Fibroblast of lung (primary cell): ENCODE results near the gene PRICKLE4.

Experiments
- EZH2 ChIP-seq: IDR thresholded peaks from 2 replicates; pipeline ENCODE4 v1.5.1; 2012; ENCODE audit warnings: low read length, control low read depth, mild to moderate bottlenecking; ENCODE audit errors: missing control alignments
- TF ChIP-seq, protein P1 (sequence below), 2 donors: IDR thresholded peaks in 1 of 2; conservative IDR thresholded peaks in 1 of 2; 1 replicate in 1 of 2; 2 replicates in 1 of 2; pipeline ENCODE4 v1.5.1; 2011 to 2012; ENCODE audit warnings: low read length in 2 of 2, control low read depth in 1 of 2, inconsistent platforms in 1 of 2, low read depth in 1 of 2, mild to moderate bottlenecking in 1 of 2

DNA sequence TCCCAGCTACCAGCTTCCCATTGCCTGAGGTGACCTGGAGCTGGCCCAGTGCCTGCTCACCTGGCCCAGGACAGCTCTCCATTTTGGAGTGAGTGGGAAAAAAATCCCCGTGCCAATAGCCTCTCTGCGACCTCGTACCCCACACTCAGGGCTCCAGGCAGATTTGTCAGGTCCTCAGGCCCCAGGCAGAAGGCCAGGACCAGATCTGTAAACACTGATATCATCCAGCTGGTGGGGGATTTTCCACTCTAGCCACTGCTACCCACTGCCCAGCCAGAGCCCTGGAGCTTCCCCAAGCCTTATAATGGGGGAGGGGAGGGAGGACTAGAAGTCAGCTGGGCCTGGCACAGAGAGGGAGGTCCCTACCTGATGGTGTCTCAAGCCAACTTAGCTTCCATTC is 32.0 kb upstream of the PRICKLE4 start:
- TF ChIP-seq, protein P1, sequence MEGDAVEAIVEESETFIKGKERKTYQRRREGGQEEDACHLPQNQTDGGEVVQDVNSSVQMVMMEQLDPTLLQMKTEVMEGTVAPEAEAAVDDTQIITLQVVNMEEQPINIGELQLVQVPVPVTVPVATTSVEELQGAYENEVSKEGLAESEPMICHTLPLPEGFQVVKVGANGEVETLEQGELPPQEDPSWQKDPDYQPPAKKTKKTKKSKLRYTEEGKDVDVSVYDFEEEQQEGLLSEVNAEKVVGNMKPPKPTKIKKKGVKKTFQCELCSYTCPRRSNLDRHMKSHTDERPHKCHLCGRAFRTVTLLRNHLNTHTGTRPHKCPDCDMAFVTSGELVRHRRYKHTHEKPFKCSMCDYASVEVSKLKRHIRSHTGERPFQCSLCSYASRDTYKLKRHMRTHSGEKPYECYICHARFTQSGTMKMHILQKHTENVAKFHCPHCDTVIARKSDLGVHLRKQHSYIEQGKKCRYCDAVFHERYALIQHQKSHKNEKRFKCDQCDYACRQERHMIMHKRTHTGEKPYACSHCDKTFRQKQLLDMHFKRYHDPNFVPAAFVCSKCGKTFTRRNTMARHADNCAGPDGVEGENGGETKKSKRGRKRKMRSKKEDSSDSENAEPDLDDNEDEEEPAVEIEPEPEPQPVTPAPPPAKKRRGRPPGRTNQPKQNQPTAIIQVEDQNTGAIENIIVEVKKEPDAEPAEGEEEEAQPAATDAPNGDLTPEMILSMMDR (conservative IDR thresholded peaks at IDR 0.05 in 1 of 2, IDR thresholded peaks at IDR 0.05 in 1 of 2; ENCODE audit: low read depth in 1 of 2, low read length in 2 of 2), result no peak
- no peak for TF ChIP-seq EZH2
